Islet precursor cell (in vitro differentiated cells): ENCODE measurements around the gene GPR183.

Experiments used
- DNase-seq: peaks from one replicate; pipeline ENCODE4 v3.0.0-alpha.2; 2018

Gene GPR183

GRCh38 chr13:99307247-99307646 lies at the start of gene GPR183:
Gene GPR183 (minus strand): TSS chr13:99307399. CDS start chr13:99296145, 11,254 bp downstream.
- no peak for DNase-seq

- DNase-seq: no peak
Measured at GRCh38 chr13:99356262-99357091, 49.3 kb upstream of the GPR183 start.

- DNase-seq: no peak
Measured at GRCh38 chr13:99356012-99356261, 48.7 kb upstream of the GPR183 start.

GRCh38 chr13:99355267-99356011 lies 48.2 kb upstream of the GPR183 start:
- no peak for DNase-seq

- peak; percentile 89 for DNase-seq
Measured at GRCh38 chr13:99354371-99354951, 47.3 kb upstream of the GPR183 start.

GRCh38 chr13:99353836-99354235 lies 46.6 kb upstream of the GPR183 start:
- peak; percentile 66 for DNase-seq

- no peak for DNase-seq
Measured at GRCh38 chr13:99353246-99353600, 46.0 kb upstream of the GPR183 start.

- DNase-seq: peak; percentile 59
Measured at GRCh38 chr13:99352351-99353245, 45.4 kb upstream of the GPR183 start.

- no peak for DNase-seq
Measured at GRCh38 chr13:99351772-99352171, 44.6 kb upstream of the GPR183 start.

GRCh38 chr13:99350191-99350590 lies 43.0 kb upstream of the GPR183 start:
- DNase-seq: no peak

- DNase-seq: peak; percentile 51
Measured at GRCh38 chr13:99347911-99348451, 40.8 kb upstream of the GPR183 start.

- DNase-seq: no peak
Measured at GRCh38 chr13:99347335-99347878, 40.2 kb upstream of the GPR183 start.

- peak; percentile 41 for DNase-seq
Measured at GRCh38 chr13:99346335-99347042, 39.3 kb upstream of the GPR183 start.

- peak; percentile 4 for DNase-seq
Measured at GRCh38 chr13:99345345-99345744, 38.1 kb upstream of the GPR183 start.

GRCh38 chr13:99344610-99345208 lies 37.5 kb upstream of the GPR183 start:
- no peak for DNase-seq

- no peak for DNase-seq
Measured at GRCh38 chr13:99342723-99343315, 35.6 kb upstream of the GPR183 start.

- DNase-seq: no peak
Measured at GRCh38 chr13:99341969-99342722, 34.9 kb upstream of the GPR183 start.

GRCh38 chr13:99340638-99341037 lies 33.4 kb upstream of the GPR183 start:
- no peak for DNase-seq

GRCh38 chr13:99339736-99340397 lies 32.7 kb upstream of the GPR183 start:
- no peak for DNase-seq
